ENCODE results near the gene PLPPR4. TPM values are rescaled to one million over a fixed set of nuclear protein-coding genes. Genes with fewer than 3 reads are reported as not detected.

The PLPPR4 gene
- polyA plus RNA-seq, 1 of the 3 experiments (the other 2 are of a cell fraction) = 0.61 TPM

- H3K27me3 ChIP-seq (ENCODE audit: insufficient read depth) = no peaks in the 10 kb centered on the region
- ChIA-PET POLR2A (no interaction called here), CTCF (no interaction called here)
- no peak overlapping the region for H2AFZ ChIP-seq (ENCODE audit: low read depth)
- no peak overlapping the region for H3K4me3 ChIP-seq (ENCODE audit: low read depth in 2 of 2, low read length in 1 of 2)
- no peaks in the 10 kb centered on the region for H4K20me1 ChIP-seq (ENCODE audit: insufficient read depth)
- no peaks in the 10 kb centered on the region for H3K79me2 ChIP-seq (ENCODE audit: insufficient read depth)
- no peak overlapping the region for H3K4me2 ChIP-seq
- no peaks in the 10 kb centered on the region for H3F3A ChIP-seq (replicated peaks; ENCODE audit: insufficient read depth)
- DNase-seq = no peak
- H3K9ac ChIP-seq = no peak overlapping the region
- no peaks in the 10 kb centered on the region for H3K9me3 ChIP-seq
- TF ChIP-seq SMC3 (IDR thresholded peaks at IDR 0.05; ENCODE audit: low read depth, low read length) (no peak), RFX5 (IDR thresholded peaks at IDR 0.05; ENCODE audit: low read length) (no peak), ZBTB33 (IDR thresholded peaks at IDR 0.05; ENCODE audit: borderline replicate concordance, low read depth) (no peak), JUND (IDR thresholded peaks at IDR 0.05) (no peak), EZH2phosphoT487 (IDR thresholded peaks at IDR 0.05; ENCODE audit: borderline replicate concordance, low read depth) (no peak), GATA2 (CRISPR knock-in tag; IDR thresholded peaks at IDR 0.05) (no peak)
- peaks cover 0 to 2% of the 10 kb centered on the region in 2 experiments; a peak in 2 of 4 replicates for H3K4me1 ChIP-seq (ENCODE audit: control insufficient read depth in 1 of 2, insufficient read depth in 2 of 2, low read depth in 1 of 2, low read length in 1 of 2)
- H3K36me3 ChIP-seq (replicated peaks in 1 of 2; ENCODE audit: control insufficient read depth in 1 of 2, insufficient read depth in 2 of 2, low read length in 1 of 2) = no peaks in the 10 kb centered on the region
- H3K9me2 ChIP-seq = no peaks in the 10 kb centered on the region
- H3K27ac ChIP-seq (ENCODE audit: low read depth in 2 of 2, low read length in 1 of 2) = no peak overlapping the region
- 69% methylated on average over 1 of the region's 1 CpG for WGBS (ENCODE audit: low lambda C conversion rate)
Measured at GRCh38 chr1:99332561-99332960, 68.3 kb downstream of the PLPPR4 start.

- POLR2A ChIA-PET = no interaction called here
- H3K9me2 ChIP-seq = no peaks in the 10 kb centered on the region
- CTCF ChIA-PET = no interaction called here
Measured at GRCh38 chr1:99334991-99335390, 70.7 kb downstream of the PLPPR4 start.

More at GRCh38 chr1:99334991-99335390, 70.7 kb downstream of the PLPPR4 start:
- no peak overlapping the region for H3K4me3 ChIP-seq (ENCODE audit: low read depth in 2 of 2, low read length in 1 of 2)
- no peak for DNase-seq
- no peaks in the 10 kb centered on the region for H3K79me2 ChIP-seq (ENCODE audit: insufficient read depth)
- H3F3A ChIP-seq (replicated peaks; ENCODE audit: insufficient read depth) = no peaks in the 10 kb centered on the region
- H3K27me3 ChIP-seq (ENCODE audit: insufficient read depth) = no peaks in the 10 kb centered on the region
- no peak overlapping the region for H2AFZ ChIP-seq (ENCODE audit: low read depth)
- no peaks in the 10 kb centered on the region for H4K20me1 ChIP-seq (ENCODE audit: insufficient read depth)
- H3K27ac ChIP-seq (ENCODE audit: low read depth in 2 of 2, low read length in 1 of 2) = no peak overlapping the region
- TF ChIP-seq TCF12 (IDR thresholded peaks at IDR 0.05) (no peak), REST (IDR thresholded peaks at IDR 0.05; ENCODE audit: low read depth, low read length) (no peak), EP300 (IDR thresholded peaks at IDR 0.05; ENCODE audit: borderline replicate concordance in 1 of 2, low read depth in 1 of 2, low read length in 1 of 2) (no peak), RCOR1 (IDR thresholded peaks at IDR 0.05; ENCODE audit: low read length) (no peak), USF1 (IDR thresholded peaks at IDR 0.05; ENCODE audit: borderline replicate concordance, low read depth) (no peak), FOXM1 (IDR thresholded peaks at IDR 0.05; ENCODE audit: low read depth) (no peak), IRF3 (IDR thresholded peaks at IDR 0.05; ENCODE audit: low read depth, low read length) (no peak), JUND (IDR thresholded peaks at IDR 0.05) (no peak), FOXJ3 (CRISPR knock-in tag; IDR thresholded peaks at IDR 0.05) (no peak), CTCF (IDR thresholded peaks at IDR 0.05) (no peak), RFX5 (IDR thresholded peaks at IDR 0.05; ENCODE audit: low read length) (no peak), ELF1 (IDR thresholded peaks at IDR 0.05) (no peak), YY1 (IDR thresholded peaks at IDR 0.05; ENCODE audit: low read depth) (no peak)
- H3K36me3 ChIP-seq (replicated peaks in 1 of 2; ENCODE audit: control insufficient read depth in 1 of 2, insufficient read depth in 2 of 2, low read length in 1 of 2) = no peaks in the 10 kb centered on the region
- no peak overlapping the region for H3K9ac ChIP-seq
- H3K4me2 ChIP-seq = no peak overlapping the region
- H3K4me1 ChIP-seq (ENCODE audit: control insufficient read depth in 1 of 2, insufficient read depth in 2 of 2, low read depth in 1 of 2, low read length in 1 of 2) = peaks cover 0 to 2% of the 10 kb centered on the region in 2 experiments; a peak in 2 of 4 replicates
- WGBS (ENCODE audit: low lambda C conversion rate) = 73% methylated on average over 5 of the region's 5 CpGs
- H3K9me3 ChIP-seq = no peaks in the 10 kb centered on the region
